Heart left ventricle (tissue), 13 donors: ENCODE results near the gene OR7D2.

Experiments
- POLR2A ChIP-seq, 2 donors: fragments of 450-650 bp; IDR thresholded peaks; one replicate each; pipeline ENCODE4 v1.6.1; 2017; ENCODE audit warnings: antibody characterized with exemption in 2 of 2, mild to moderate bottlenecking in 2 of 2, moderate library complexity in 2 of 2
- TF ChIP-seq, protein P1 (sequence below), 12 donors: fragments of 200-600 bp; sonication (generic) in 4 of 12; IDR thresholded peaks; one replicate each; pipeline versions ENCODE4 v1.5.0 to v1.8.0; 2018 to 2022; ENCODE audit warnings: antibody characterized with exemption in 12 of 12, mild to moderate bottlenecking in 5 of 12
- donor health status: ischemic (EF 13 %, LVEDD 7.1; RV severe dilation, severe dysfunction).
- donor health status: DM: no; HTN: yes; CAD: no.
- donor health status: DM: no; HTN: no; CAD: no.
- donor health status: ischemic (EF 25% LVEDD 6.9; RV normal size, moderate dysfunction).
- donor health status: ischemic (EF 25% LVEDD 5.7; RV mildly dilated, moderate dysfunction).
- donor health status: ischemic (EF 35%, LVEDD 5.7; RV mildly dilated, moderate dysfunction).
- donor health status: nonischemic (EF 11% LVEDD 7.7; RV severe dilation, severe dysfunction).
- donor health status: DM: yes; HTN: yes; CAD: no.
- donor health status: PGD.
- donor health status: ischemic (EF 29% LVEDD 5.4; RV normal size, mild dysfunction).
- donor health status: nonischemic (EF 23%, LVEDD 6.1; RV moderate dilation, normal function).

DNA sequence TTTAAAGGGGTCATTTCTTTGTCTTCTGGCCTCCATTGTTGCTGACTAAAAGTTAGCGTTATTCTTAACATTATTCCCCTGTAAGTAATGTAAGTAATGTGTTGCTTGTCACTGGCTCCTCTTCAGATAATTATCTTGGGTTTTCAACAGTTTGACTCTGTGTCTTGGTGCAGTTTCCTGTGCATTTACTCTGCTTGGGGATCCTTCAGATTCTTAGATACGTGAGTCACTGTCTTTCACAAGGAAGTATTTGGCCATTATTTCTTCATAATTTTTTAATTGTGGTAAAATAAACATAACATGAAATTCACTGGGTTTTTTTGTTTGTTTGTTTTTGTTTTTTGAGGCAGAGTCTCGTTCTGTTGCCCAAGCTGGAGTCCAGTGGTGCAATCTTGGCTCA lies 13.5 kb upstream of the OR7D2 start:
- TF ChIP-seq POLR2A (IDR thresholded peaks at IDR 0.05) = no peak
- TF ChIP-seq, protein P1, sequence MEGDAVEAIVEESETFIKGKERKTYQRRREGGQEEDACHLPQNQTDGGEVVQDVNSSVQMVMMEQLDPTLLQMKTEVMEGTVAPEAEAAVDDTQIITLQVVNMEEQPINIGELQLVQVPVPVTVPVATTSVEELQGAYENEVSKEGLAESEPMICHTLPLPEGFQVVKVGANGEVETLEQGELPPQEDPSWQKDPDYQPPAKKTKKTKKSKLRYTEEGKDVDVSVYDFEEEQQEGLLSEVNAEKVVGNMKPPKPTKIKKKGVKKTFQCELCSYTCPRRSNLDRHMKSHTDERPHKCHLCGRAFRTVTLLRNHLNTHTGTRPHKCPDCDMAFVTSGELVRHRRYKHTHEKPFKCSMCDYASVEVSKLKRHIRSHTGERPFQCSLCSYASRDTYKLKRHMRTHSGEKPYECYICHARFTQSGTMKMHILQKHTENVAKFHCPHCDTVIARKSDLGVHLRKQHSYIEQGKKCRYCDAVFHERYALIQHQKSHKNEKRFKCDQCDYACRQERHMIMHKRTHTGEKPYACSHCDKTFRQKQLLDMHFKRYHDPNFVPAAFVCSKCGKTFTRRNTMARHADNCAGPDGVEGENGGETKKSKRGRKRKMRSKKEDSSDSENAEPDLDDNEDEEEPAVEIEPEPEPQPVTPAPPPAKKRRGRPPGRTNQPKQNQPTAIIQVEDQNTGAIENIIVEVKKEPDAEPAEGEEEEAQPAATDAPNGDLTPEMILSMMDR (IDR thresholded peaks at IDR 0.05) = no peak
